ENCODE measurements around the gene TJP1.

Gene TJP1

GRCh38 chr15:29682781-29683180, 139.5 kb downstream of the TJP1 start:
- TF ChIP-seq CTCF (IDR thresholded peaks at IDR 0.05): no peak
- no peak overlapping the region for H3K4me3 ChIP-seq
- DNase-seq: no peak
- H3K9me3 ChIP-seq: no peaks in the 10 kb centered on the region
- H3K27me3 ChIP-seq: no peaks in the 10 kb centered on the region
- intact Hi-C loops (cut with DNase I; ENCODE audit: low total_unique reads): no loop called here
- no peaks in the 10 kb centered on the region for H3K36me3 ChIP-seq
- no peak overlapping the region for H3K27ac ChIP-seq
- H3K4me1 ChIP-seq: no peaks in the 10 kb centered on the region

GRCh38 chr15:29682361-29682760, 139.9 kb downstream of the TJP1 start:
- no peaks in the 10 kb centered on the region for H3K4me1 ChIP-seq
- no peak for TF ChIP-seq CTCF (IDR thresholded peaks at IDR 0.05)
- H3K4me3 ChIP-seq: no peak overlapping the region
- no peak overlapping the region for H3K27ac ChIP-seq
- no peak for DNase-seq
- H3K9me3 ChIP-seq: no peaks in the 10 kb centered on the region
- H3K27me3 ChIP-seq: no peaks in the 10 kb centered on the region
- no peaks in the 10 kb centered on the region for H3K36me3 ChIP-seq
- intact Hi-C loops (cut with DNase I; ENCODE audit: low total_unique reads): no loop called here

- H3K4me3 ChIP-seq: no peak overlapping the region
- no peak for DNase-seq
- H3K4me1 ChIP-seq: no peaks in the 10 kb centered on the region
- H3K36me3 ChIP-seq: no peaks in the 10 kb centered on the region
- no peaks in the 10 kb centered on the region for H3K9me3 ChIP-seq
- H3K27ac ChIP-seq: no peak overlapping the region
- H3K27me3 ChIP-seq: no peaks in the 10 kb centered on the region
- TF ChIP-seq CTCF (IDR thresholded peaks at IDR 0.05): no peak
- intact Hi-C loops (cut with DNase I; ENCODE audit: low total_unique reads): no loop called here
Measured at GRCh38 chr15:29681946-29682345, 140.3 kb downstream of the TJP1 start.

- no peak for TF ChIP-seq CTCF (IDR thresholded peaks at IDR 0.05)
- intact Hi-C loops (cut with DNase I; ENCODE audit: low total_unique reads): no loop called here
Measured at GRCh38 chr15:29681166-29681845, 141.0 kb downstream of the TJP1 start.

GRCh38 chr15:29680465-29681165, 141.7 kb downstream of the TJP1 start:
- intact Hi-C loops (cut with DNase I; ENCODE audit: low total_unique reads): no loop called here
- Histone ChIP-seq H3K27me3 (no peaks in the 10 kb centered on the region), H3K27ac (no peak overlapping the region), H3K4me1 (no peaks in the 10 kb centered on the region), H3K4me3 (no peak overlapping the region), H3K9me3 (no peaks in the 10 kb centered on the region), H3K36me3 (no peaks in the 10 kb centered on the region)
- DNase-seq: no peak
- no peak for TF ChIP-seq CTCF (IDR thresholded peaks at IDR 0.05)

More at GRCh38 chr15:29681166-29681845, 141.0 kb downstream of the TJP1 start:
- no peak overlapping the region for H3K4me3 ChIP-seq
- DNase-seq: no peak
- H3K4me1 ChIP-seq: no peaks in the 10 kb centered on the region
- H3K27ac ChIP-seq: no peak overlapping the region
- no peaks in the 10 kb centered on the region for H3K9me3 ChIP-seq
- H3K27me3 ChIP-seq: no peaks in the 10 kb centered on the region
- no peaks in the 10 kb centered on the region for H3K36me3 ChIP-seq

Measured in tibial artery (tissue), 4 donors.